B cell (primary cell): Measurements from ENCODE around the gene C1QTNF6. TPM values are rescaled to one million over a fixed set of nuclear protein-coding genes. Genes with fewer than 3 reads are reported as not detected.
"Not testable (repeated sequence)": the region's sequence is repeated elsewhere in the genome, so short reads cannot be mapped to it uniquely, and the experiment has no call there.

Experiments
- ATAC-seq: fragments of 200-7000 bp; cut with Tn5 transposase; one replicate; pipeline ENCODE4 v1.10.0; 2021; ENCODE audit warnings: low read depth, mild to moderate bottlenecking, moderate number of reproducible peaks, moderate library complexity
- CTCF ChIA-PET: fragments of 350-600 bp; sonication (Branson Sonifier 250); formaldehyde crosslinking; loops from one replicate; lab custom pipeline; 2021; ENCODE audit warnings: antibody characterized with exemption, inconsistent platforms; lab: Charles Lee
- POLR2A ChIA-PET: fragments of 350-600 bp; sonication (Branson Sonifier 250); formaldehyde crosslinking; loops from one replicate; lab custom pipeline; 2021; ENCODE audit warnings: antibody characterized with exemption; lab: Charles Lee
- DNase-seq: peaks from one replicate; pipeline ENCODE4 v3.0.0; 2013
- H2AFZ ChIP-seq: 2 replicates; pipeline ENCODE4 v1.6.1; 2012; ENCODE audit warnings: mild to moderate bottlenecking, low read depth, low read length; ENCODE audit not compliant: insufficient read depth, poor library complexity, severe bottlenecking
- H3K27ac ChIP-seq, 2 donors: 1 replicate in 1 of 2; 2 replicates in 1 of 2; pipeline ENCODE4 v1.5.1; 2012 to 2013; ENCODE audit warnings: low read length in 2 of 2, mild to moderate bottlenecking in 2 of 2, moderate library complexity in 1 of 2
- H3K27me3 ChIP-seq, 4 experiments: fragments of 200-600 bp in 1 of 4; sonication (generic) in 1 of 4; replicated peaks in 1 of 4; 1 replicate in 2 of 4; 2 replicates in 2 of 4; pipeline versions ENCODE4 v1.6.1 to v1.7.0; 2013 to 2016; ENCODE audit warnings: low read length in 3 of 4, mild to moderate bottlenecking in 2 of 4, mixed read lengths in 1 of 4, moderate library complexity in 1 of 4; ENCODE audit not compliant: insufficient read depth in 4 of 4, control insufficient read depth in 3 of 4; ENCODE audit errors: control extremely low read depth in 1 of 4
- H3K36me3 ChIP-seq, 2 experiments: replicated peaks in 1 of 2; 1 replicate in 1 of 2; 2 replicates in 1 of 2; pipeline versions ENCODE4 v1.6.1 to v1.7.1; 2013; ENCODE audit warnings: low read length in 1 of 2; ENCODE audit not compliant: insufficient read depth in 2 of 2, control insufficient read depth in 1 of 2; ENCODE audit errors: control extremely low read depth in 1 of 2, extremely low read depth in 1 of 2
- H3K4me1 ChIP-seq, 2 donors: fragments of 200-600 bp in 1 of 2; sonication (generic) in 1 of 2; 1 replicate in 1 of 2; 2 replicates in 1 of 2; pipeline versions ENCODE4 v1.5.1 to v1.6.1; 2013 to 2017; ENCODE audit warnings: low read length in 2 of 2; ENCODE audit not compliant: control insufficient read depth in 2 of 2, insufficient read depth in 2 of 2
- H3K4me2 ChIP-seq: replicated peaks from 2 replicates; pipeline ENCODE3; 2012; ENCODE audit warnings: mild to moderate bottlenecking, low read depth, low read length; ENCODE audit not compliant: poor library complexity, severe bottlenecking
- H3K4me3 ChIP-seq, 5 experiments: fragments of 200-600 bp in 1 of 5; sonication (generic) in 1 of 5; 1 replicate in 3 of 5; 2 replicates in 2 of 5; pipeline versions ENCODE4 v1.5.1 to v1.7.0; 2011 to 2016; ENCODE audit warnings: low read length in 4 of 5, mild to moderate bottlenecking in 4 of 5, low read depth in 2 of 5, control low read depth in 1 of 5, moderate library complexity in 1 of 5; ENCODE audit not compliant: insufficient read depth in 1 of 5; ENCODE audit errors: control extremely low read depth in 1 of 5, extremely low read depth in 1 of 5
- H3K79me2 ChIP-seq: fragments of 200-600 bp; sonication (generic); one replicate; pipeline ENCODE4 v1.6.0; 2016; ENCODE audit warnings: low read length; ENCODE audit not compliant: control insufficient read depth, insufficient read depth
- H3K9ac ChIP-seq: fragments of 200-600 bp; sonication (generic); 2 replicates; pipeline ENCODE4 v1.6.1; 2017; ENCODE audit warnings: mild to moderate bottlenecking, low read length, moderate library complexity
- H3K9me3 ChIP-seq, 3 donors: one replicate each; pipeline versions ENCODE4 v1.6.1 to v1.7.1; 2013; ENCODE audit warnings: low read length in 2 of 3; ENCODE audit not compliant: control insufficient read depth in 2 of 3, insufficient read depth in 1 of 3; ENCODE audit errors: control extremely low read depth in 1 of 3
- H4K20me1 ChIP-seq: 2 replicates; pipeline ENCODE4 v1.6.0; 2012; ENCODE audit warnings: mild to moderate bottlenecking, low read length; ENCODE audit not compliant: insufficient read depth, control insufficient read depth, poor library complexity, severe bottlenecking
- H3K27ac Mint-ChIP-seq: one replicate; pipeline ENCODE4 v1.8.0; 2021; ENCODE audit warnings: mixed read lengths
- H3K27me3 Mint-ChIP-seq: one replicate; pipeline ENCODE4 v1.8.0; 2021; ENCODE audit warnings: mixed read lengths
- H3K4me1 Mint-ChIP-seq: one replicate; pipeline ENCODE4 v1.8.0; 2021; ENCODE audit warnings: mixed read lengths
- H3K4me3 Mint-ChIP-seq: one replicate; pipeline ENCODE4 v1.8.0; 2021; ENCODE audit warnings: mixed read lengths
- H3K9me3 Mint-ChIP-seq: one replicate; pipeline ENCODE4 v1.8.0; 2022; ENCODE audit warnings: mixed read lengths; ENCODE audit not compliant: insufficient read depth
- EZH2 ChIP-seq: IDR thresholded peaks from 2 replicates; pipeline ENCODE4 v1.6.1; 2012; ENCODE audit warnings: borderline replicate concordance, low read depth, mild to moderate bottlenecking, moderate library complexity, low read length; ENCODE audit not compliant: insufficient read depth, poor library complexity, severe bottlenecking
- whole genome bisulfite sequencing: methylation state at CpG from one replicate; pipeline ENCODE4 v1.1.5; 2013; ENCODE audit warnings: missing lambda C conversion rate; ENCODE audit not compliant: insufficient coverage; 5-methylcytosine and 5-hydroxymethylcytosine counted together
- intact Hi-C: fragments of 100-400 bp; cut with micrococcal nuclease; formaldehyde crosslinking; loops from one replicate; pipeline ENCODE4 v1.10.0; 2022
- polyA plus RNA-seq: library from polyadenylated mRNA; depleted of rRNA; stranded (reverse); fragments of >200 nt; gene quantifications from 2 replicates; pipeline ENCODE4 v1.2.3, GENCODE V29; 2012
- total RNA-seq, 2 donors: library from RNA; stranded (reverse); fragments of 120-200 nt in 1 of 2; gene quantifications; 1 replicate in 1 of 2; 2 replicates in 1 of 2; pipeline versions ENCODE4 v1.2.3 to v1.2.4, GENCODE V29; 2013 to 2022
- TF ChIP-seq, protein P1 (sequence below): fragments of 200-600 bp; IDR thresholded peaks from one replicate; pipeline ENCODE4 v1.8.0; 2022; ENCODE audit warnings: antibody characterized with exemption, mild to moderate bottlenecking

C1QTNF6 gene
- total and polyA plus RNA-seq, 2 donors (not counting 1 experiment from before 2014, with no cell fraction given), result 18.5 to 33.9 TPM

DNA sequence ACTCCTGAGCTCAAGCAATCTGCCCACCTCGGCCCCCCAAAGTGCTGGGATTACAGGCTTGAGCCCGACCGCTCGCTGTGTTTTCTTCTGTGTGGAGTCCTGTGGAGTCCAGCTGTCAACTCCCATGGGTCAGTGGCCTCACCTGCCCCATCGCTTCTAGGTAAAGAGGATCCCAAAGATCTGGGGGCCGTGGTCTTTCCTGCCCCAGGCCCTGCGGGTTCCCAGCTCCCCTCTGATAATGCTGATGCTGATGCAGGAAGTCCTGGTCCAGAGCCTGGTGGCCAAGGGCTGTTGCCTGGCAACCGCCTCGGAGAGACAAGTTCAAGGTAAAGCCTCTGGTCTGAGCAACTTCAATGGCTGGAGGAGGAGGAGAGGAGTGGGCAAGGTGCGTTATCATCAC is 14.7 kb upstream of the C1QTNF6 start:
- TF ChIP-seq, protein P1, sequence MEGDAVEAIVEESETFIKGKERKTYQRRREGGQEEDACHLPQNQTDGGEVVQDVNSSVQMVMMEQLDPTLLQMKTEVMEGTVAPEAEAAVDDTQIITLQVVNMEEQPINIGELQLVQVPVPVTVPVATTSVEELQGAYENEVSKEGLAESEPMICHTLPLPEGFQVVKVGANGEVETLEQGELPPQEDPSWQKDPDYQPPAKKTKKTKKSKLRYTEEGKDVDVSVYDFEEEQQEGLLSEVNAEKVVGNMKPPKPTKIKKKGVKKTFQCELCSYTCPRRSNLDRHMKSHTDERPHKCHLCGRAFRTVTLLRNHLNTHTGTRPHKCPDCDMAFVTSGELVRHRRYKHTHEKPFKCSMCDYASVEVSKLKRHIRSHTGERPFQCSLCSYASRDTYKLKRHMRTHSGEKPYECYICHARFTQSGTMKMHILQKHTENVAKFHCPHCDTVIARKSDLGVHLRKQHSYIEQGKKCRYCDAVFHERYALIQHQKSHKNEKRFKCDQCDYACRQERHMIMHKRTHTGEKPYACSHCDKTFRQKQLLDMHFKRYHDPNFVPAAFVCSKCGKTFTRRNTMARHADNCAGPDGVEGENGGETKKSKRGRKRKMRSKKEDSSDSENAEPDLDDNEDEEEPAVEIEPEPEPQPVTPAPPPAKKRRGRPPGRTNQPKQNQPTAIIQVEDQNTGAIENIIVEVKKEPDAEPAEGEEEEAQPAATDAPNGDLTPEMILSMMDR, result no peak
- TF ChIP-seq EZH2, result no peak
- Histone ChIP-seq H3K79me2 (peaks cover 5% of the 10 kb centered on the region), H4K20me1 (no peaks in the 10 kb centered on the region), H3K27ac (no peak overlapping the region), H3K4me2 (no peak overlapping the region), H3K9ac (no peak overlapping the region), H3K9me3 (no peaks in the 10 kb centered on the region), H3K4me3 (no peak overlapping the region), H3K27me3 (no peaks in the 10 kb centered on the region), H3K4me1 (peaks cover 21 to 34% of the 10 kb centered on the region in 2 donors), H3K36me3 (no peaks in the 10 kb centered on the region), H2AFZ (no peak overlapping the region)
- DNase-seq (no peak), ATAC-seq (no peak)
- no peaks in the 10 kb centered on the region for H3K27me3 Mint-ChIP-seq
- H3K4me1 Mint-ChIP-seq, result peaks cover 27% of the 10 kb centered on the region
- intact Hi-C loops, result no loop called here
- ChIA-PET CTCF (interaction anchor here (0.8 to 7.3 kb wide), 4 partner anchors 12 to 58 kb away, joined by 3 to 119 read pairs (median 4); no protein-coding TSS in a partner anchor), POLR2A (interaction anchor here (0.8 kb wide), 1 partner anchor 21 kb away, joined by 3 read pairs; no protein-coding TSS in a partner anchor)
- no peaks in the 10 kb centered on the region for H3K9me3 Mint-ChIP-seq
- WGBS, result 98% methylated on average over 7 of the region's 10 CpGs
- no peak overlapping the region for H3K27ac Mint-ChIP-seq
- H3K4me3 Mint-ChIP-seq, result no peak overlapping the region

DNA sequence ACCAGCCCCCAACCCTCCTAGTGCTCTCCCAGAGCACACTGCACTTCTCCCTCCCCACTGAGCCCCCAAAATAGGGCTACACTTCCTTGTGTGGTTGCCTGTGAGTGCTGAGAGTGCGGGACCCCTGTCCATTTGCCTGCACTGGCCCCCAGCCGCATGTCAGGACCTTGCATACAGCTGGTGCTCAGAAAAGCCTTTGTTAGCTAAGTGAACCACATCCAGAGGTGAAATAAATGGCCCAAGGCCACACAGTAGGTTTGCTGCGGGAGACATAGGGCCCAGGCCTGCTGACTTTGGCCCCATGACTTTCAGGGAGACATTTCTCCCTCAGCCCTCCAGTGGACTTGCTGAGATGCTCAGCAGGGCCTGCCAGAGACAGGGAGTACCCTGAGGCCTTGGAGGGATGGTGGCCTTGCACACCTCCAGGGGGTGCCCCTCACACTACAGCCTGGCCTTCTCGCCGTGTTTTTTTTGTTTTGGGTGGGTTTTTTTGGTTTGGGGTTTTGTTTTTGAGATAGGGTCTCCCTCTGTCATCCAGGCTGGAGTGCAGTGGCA is 14.0 kb upstream of the C1QTNF6 start:
- Histone ChIP-seq H3K79me2 (peaks cover 5% of the 10 kb centered on the region), H3K36me3 (peaks cover 0 to 2% of the 10 kb centered on the region in 2 experiments), H3K9ac (no peak overlapping the region), H3K4me1 (peaks cover 21 to 34% of the 10 kb centered on the region in 2 donors), H4K20me1 (no peaks in the 10 kb centered on the region), H2AFZ (no peak overlapping the region), H3K27ac (no peak overlapping the region), H3K9me3 (no peaks in the 10 kb centered on the region), H3K27me3 (no peaks in the 10 kb centered on the region), H3K4me2 (no peak overlapping the region), H3K4me3 (no peak overlapping the region)
- ATAC-seq (no peak), DNase-seq (no peak)
- ChIA-PET POLR2A (interaction anchor here (0.8 kb wide), 1 partner anchor 22 kb away, joined by 3 read pairs; no protein-coding TSS in a partner anchor), CTCF (interaction anchor here (0.8 to 7.3 kb wide), 7 partner anchors 9 to 58 kb away, joined by 3 to 119 read pairs (median 5); no protein-coding TSS in a partner anchor)
- no peak overlapping the region for H3K4me3 Mint-ChIP-seq
- peak overlapping the region; percentile 41 for H3K27ac Mint-ChIP-seq
- 96% methylated on average over 3 of the region's 5 CpGs for WGBS
- H3K27me3 Mint-ChIP-seq, result no peaks in the 10 kb centered on the region
- no peaks in the 10 kb centered on the region for H3K9me3 Mint-ChIP-seq
- TF ChIP-seq, protein P1, result no peak
- no peak for TF ChIP-seq EZH2
- H3K4me1 Mint-ChIP-seq, result peaks cover 29% of the 10 kb centered on the region
- intact Hi-C loops, result no loop called here

DNA sequence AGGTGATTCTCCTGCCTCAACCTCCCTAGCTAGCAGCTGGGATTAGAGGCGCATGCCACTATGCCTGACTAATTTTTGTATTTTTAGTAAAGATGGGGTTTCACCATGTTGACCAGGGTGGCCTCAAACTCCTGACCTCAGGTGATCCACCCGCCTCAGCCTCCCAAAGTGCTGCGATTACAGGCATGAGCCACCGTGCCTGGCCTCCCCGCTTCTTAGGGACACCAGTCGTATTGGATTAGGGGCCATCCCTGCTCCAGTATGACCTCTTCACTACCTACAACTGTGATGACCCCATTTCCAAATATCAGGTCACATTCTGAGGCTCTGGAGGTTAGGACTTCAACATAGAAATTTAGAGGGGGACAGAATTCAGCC is 13.4 kb upstream of the C1QTNF6 start:
- Histone ChIP-seq H3K4me1 (peaks cover 21 to 34% of the 10 kb centered on the region in 2 donors), H3K79me2 (peaks cover 11% of the 10 kb centered on the region)
- CTCF ChIA-PET, result interaction anchor here (1.4 to 7.3 kb wide), 6 partner anchors 9 to 59 kb away, joined by 3 to 119 read pairs (median 24); no protein-coding TSS in a partner anchor
- H4K20me1 ChIP-seq, H3K4me3 ChIP-seq, H3K9me3 ChIP-seq, H3K4me3 Mint-ChIP-seq, intact Hi-C loops, ATAC-seq, H3K9me3 Mint-ChIP-seq, H3K9ac ChIP-seq, H3K27me3 Mint-ChIP-seq, H3K4me2 ChIP-seq, H3K36me3 ChIP-seq, H3K27ac Mint-ChIP-seq, H2AFZ ChIP-seq, DNase-seq, H3K27me3 ChIP-seq, H3K27ac ChIP-seq: not testable (repeated sequence)
- POLR2A ChIA-PET, result interaction anchor here (1.3 to 4.8 kb wide), 2 partner anchors 23 to 42 kb away, joined by 3 to 45 read pairs; partner anchors contain the start of gene RAC2
- 96% methylated on average over 3 of the region's 6 CpGs for WGBS
- H3K4me1 Mint-ChIP-seq, result peaks cover 29% of the 10 kb centered on the region
